Activated CD8-positive, alpha-beta memory T cell treated with anti-CD3 and anti-CD28 coated beads, Interleukin-2, amount 10 ng/mL, durations not matched to agents 7 days and 5 days (primary cell): ENCODE measurements around the gene EIF4EBP3. TPM values are rescaled to one million over a fixed set of nuclear protein-coding genes. Genes with fewer than 3 reads are reported as not detected.

Experiments
- ATAC-seq: fragments of 150-1000 bp; cut with Tn5 transposase; one replicate; pipeline ENCODE4 v1.10.0; 2021; ENCODE audit warnings: moderate library complexity
- CTCF ChIA-PET: fragments of 350-600 bp; sonication (Branson Sonifier 250); formaldehyde crosslinking; loops from one replicate; lab custom pipeline; 2021; ENCODE audit warnings: antibody characterized with exemption; lab: Charles Lee
- DNase-seq: peaks from one replicate; pipeline ENCODE4 v3.0.0-alpha.2; 2020
- H3K27ac Mint-ChIP-seq: one replicate; pipeline ENCODE4 v1.8.0; 2021; ENCODE audit warnings: mild to moderate bottlenecking, mixed read lengths
- H3K27me3 Mint-ChIP-seq: one replicate; pipeline ENCODE4 v1.8.0; 2021; ENCODE audit warnings: mixed read lengths
- H3K36me3 Mint-ChIP-seq: one replicate; pipeline ENCODE4 v1.8.0; 2021; ENCODE audit warnings: mild to moderate bottlenecking, mixed read lengths
- H3K4me1 Mint-ChIP-seq: one replicate; pipeline ENCODE4 v1.8.0; 2021; ENCODE audit warnings: mixed read lengths
- H3K4me3 Mint-ChIP-seq: one replicate; pipeline ENCODE4 v1.8.0; 2021; ENCODE audit warnings: mild to moderate bottlenecking, moderate library complexity, mixed read lengths
- H3K9me3 Mint-ChIP-seq: one replicate; pipeline ENCODE4 v1.8.0; 2022; ENCODE audit warnings: low read depth, mixed read lengths
- total RNA-seq, 2 experiments: library from RNA; stranded (reverse); gene quantifications; one replicate each; pipeline ENCODE4 v1.2.3, GENCODE V29; 2021

The EIF4EBP3 gene
- total RNA-seq = 1 to 10 TPM; 7.4 to 9.0 TPM

DNA sequence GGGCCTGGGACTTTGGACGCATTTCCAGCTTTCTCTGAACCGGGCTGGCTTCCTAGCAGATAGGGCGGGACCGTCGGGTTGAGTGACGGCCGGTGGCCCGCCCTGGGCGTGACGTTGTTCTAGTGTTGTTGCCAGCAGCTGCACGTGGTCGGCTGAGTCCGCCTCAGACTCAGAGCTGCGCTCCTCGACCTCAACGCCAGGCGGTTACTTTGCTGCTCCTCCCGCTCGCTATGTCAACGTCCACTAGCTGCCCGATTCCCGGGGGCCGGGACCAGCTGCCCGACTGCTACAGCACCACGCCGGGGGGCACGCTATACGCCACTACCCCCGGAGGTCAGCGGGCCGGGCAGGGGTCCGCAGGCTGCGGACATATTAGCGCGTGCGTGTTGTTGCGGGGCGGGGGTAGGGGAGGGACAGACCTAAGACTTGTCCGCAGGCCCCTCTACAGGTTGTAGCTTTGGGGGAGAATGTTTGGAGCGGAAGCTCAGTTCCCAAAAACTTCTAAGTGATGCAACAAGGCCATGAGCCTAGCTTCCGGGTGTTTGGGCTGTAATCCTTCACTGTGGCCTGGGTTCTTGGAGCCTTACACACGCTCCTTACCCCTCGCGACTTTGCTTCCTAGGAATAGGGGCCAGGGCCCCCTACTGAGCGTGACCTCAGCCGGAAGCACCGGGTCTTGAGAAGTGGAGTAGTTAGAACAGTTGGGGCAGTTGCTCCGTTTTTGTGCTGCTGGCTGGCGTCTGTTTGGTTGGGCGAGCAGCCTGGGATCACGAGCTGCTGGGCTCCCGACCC lies at the start of gene EIF4EBP3:
Gene EIF4EBP3, plus strand, starts transcription at position 155 of the 792 bp plus-strand sequence. Its CDS starts 76 bp downstream, at position 231.
- ATAC-seq = peak; percentile 99
- peak; percentile 92 for DNase-seq
- Mint-ChIP-seq H3K9me3 (no peaks in the 10 kb centered on the region), H3K4me3 (peak within 1 kb of the TSS; percentile 67), H3K4me1 (peaks cover 43% of the 10 kb centered on the region), H3K27ac (peak within 1 kb of the TSS; percentile 91), H3K27me3 (no peaks in the 10 kb centered on the region), H3K36me3 (peaks cover 31% of the 10 kb centered on the region)
- CTCF ChIA-PET = interaction anchor here (0.8 to 2.6 kb wide), 14 partner anchors 10 to 310 kb away, joined by 3 to 16 read pairs (median 4); partner anchors contain the start of genes HARS1, HARS2, IK and NDUFA2

DNA sequence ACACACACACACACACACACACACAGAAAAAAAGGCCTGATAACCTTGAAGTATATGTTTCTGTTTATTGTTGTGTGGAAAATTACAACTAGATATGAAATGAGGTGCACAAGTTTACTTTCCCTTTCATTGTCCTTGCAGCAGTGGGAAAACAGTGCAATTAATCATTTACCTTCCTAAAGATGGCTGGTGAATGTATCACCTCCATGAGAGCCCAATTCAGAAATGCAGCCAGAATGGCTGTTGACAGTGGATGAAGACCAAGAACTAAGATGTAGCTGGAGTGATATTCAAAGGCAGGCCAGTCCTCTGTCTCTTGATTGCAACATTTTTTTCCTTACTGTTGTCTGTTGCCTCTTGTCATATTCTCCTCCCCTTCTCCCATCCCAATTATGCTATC lies 49.6 kb upstream of the EIF4EBP3 start:
- DNase-seq = no peak
- no peaks in the 10 kb centered on the region for H3K9me3 Mint-ChIP-seq
- peaks cover 36% of the 10 kb centered on the region for H3K36me3 Mint-ChIP-seq
- no peak overlapping the region for H3K4me3 Mint-ChIP-seq
- H3K27me3 Mint-ChIP-seq = no peaks in the 10 kb centered on the region
- CTCF ChIA-PET = no interaction called here
- no peak for ATAC-seq
- peaks cover 2% of the 10 kb centered on the region for H3K4me1 Mint-ChIP-seq
- H3K27ac Mint-ChIP-seq = no peak overlapping the region

DNA sequence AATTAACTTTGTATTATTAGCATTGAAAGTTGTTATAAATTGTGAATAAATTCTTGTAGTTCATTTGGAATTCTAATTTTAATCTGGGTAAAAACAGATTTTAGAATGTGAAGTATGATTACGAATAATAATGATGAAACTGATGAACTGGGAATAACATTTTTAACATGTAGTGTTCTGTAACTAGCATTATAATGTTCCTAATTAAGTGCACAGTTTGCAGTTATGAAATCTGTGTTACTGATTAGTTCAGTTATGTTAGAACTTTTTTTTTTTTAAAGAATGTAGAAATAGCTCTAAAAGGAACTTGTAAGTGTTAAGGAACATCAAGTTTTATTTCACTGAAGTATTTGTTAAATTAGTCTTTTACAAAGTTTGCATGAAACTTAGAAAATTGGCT lies 48.9 kb upstream of the EIF4EBP3 start:
- ATAC-seq (no peak), DNase-seq (no peak)
- Mint-ChIP-seq H3K4me1 (peaks cover 2% of the 10 kb centered on the region), H3K27me3 (no peaks in the 10 kb centered on the region), H3K4me3 (no peak overlapping the region), H3K9me3 (no peaks in the 10 kb centered on the region), H3K27ac (no peak overlapping the region), H3K36me3 (peaks cover 32% of the 10 kb centered on the region)
- CTCF ChIA-PET = no interaction called here

DNA sequence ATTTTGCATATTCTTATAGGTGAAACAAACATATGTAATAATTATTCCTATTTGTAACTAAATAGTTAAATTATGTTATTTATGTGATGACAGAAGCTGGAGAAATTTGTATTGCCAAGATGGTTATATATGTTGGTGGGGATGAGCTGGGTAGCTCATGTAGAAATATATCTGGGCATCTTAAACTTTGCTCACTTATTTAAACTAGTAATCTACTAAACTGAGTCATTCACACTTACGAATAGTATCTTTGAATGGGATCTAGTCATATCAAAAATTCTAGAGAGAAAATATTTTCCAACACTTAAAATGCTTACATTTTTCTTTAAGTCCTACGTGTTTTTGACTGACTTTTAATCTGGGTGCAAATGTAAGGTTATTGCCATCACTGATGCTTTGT lies 44.6 kb upstream of the EIF4EBP3 start:
- H3K27ac Mint-ChIP-seq = no peak overlapping the region
- DNase-seq = no peak
- no peak overlapping the region for H3K4me3 Mint-ChIP-seq
- CTCF ChIA-PET = no interaction called here
- H3K36me3 Mint-ChIP-seq = peaks cover 26% of the 10 kb centered on the region
- H3K27me3 Mint-ChIP-seq = no peaks in the 10 kb centered on the region
- H3K9me3 Mint-ChIP-seq = no peaks in the 10 kb centered on the region
- no peak for ATAC-seq
- peaks cover 1% of the 10 kb centered on the region for H3K4me1 Mint-ChIP-seq

DNA sequence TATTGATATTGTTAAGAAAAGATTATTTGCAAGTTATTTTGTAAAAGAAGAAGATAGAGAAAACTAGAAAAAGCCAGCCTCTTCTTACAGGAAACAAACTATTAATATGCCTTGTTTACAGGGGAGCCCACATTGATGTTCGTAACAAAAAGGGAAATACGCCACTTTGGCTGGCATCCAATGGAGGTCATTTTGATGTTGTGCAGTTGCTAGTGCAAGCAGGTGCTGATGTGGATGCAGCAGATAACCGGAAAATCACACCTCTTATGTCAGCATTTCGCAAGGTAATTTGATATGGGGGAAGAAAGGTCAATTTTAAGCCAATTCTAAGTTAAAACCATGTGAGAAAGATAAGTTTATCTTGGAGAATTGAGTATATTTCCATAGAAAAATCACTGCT lies 37.6 kb upstream of the EIF4EBP3 start:
- Mint-ChIP-seq H3K36me3 (peaks cover 62% of the 10 kb centered on the region), H3K27me3 (no peaks in the 10 kb centered on the region), H3K9me3 (no peaks in the 10 kb centered on the region), H3K4me1 (no peaks in the 10 kb centered on the region), H3K27ac (no peak overlapping the region), H3K4me3 (no peak overlapping the region)
- DNase-seq (no peak), ATAC-seq (no peak)
- CTCF ChIA-PET = no interaction called here

DNA sequence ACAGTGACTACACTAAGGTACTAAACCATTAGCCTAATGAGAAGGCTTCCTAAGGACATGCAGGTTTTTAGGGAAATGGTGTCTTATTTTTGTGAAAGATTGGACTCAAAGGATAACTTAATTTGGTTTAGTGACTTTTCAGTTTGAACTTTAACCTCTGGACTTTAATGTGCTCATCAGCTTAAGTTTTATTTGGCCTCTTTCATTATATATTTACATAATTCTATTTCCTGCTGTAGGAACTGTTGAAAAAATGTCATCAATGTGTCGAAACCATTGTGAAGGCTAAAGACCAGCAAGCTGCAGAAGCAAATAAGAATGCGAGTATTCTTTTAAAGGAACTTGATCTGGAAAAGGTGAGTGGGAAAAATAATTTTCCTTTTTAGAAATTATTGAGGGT lies 34.3 kb upstream of the EIF4EBP3 start:
- Mint-ChIP-seq H3K4me3 (no peak overlapping the region), H3K27ac (no peak overlapping the region), H3K4me1 (no peaks in the 10 kb centered on the region), H3K36me3 (peaks cover 56% of the 10 kb centered on the region), H3K27me3 (no peaks in the 10 kb centered on the region), H3K9me3 (no peaks in the 10 kb centered on the region)
- DNase-seq = no peak
- CTCF ChIA-PET = no interaction called here
- ATAC-seq = no peak

DNA sequence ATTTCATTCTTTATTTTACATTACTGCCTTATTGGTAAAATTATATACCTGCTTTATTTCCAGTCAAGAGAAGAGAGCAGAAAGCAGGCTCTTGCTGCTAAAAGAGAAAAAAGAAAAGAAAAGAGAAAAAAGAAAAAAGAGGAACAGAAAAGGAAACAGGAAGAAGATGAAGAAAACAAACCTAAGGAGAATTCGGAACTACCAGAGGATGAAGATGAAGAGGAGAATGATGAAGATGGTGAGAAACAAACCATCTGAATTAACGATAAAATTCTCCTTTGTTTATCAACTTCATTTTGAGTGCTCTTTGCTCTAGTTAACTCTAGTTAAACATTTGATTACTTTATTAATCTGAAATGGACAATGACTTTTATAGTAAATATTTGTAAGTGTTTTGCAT lies 23.5 kb upstream of the EIF4EBP3 start:
- peaks cover 32% of the 10 kb centered on the region for H3K36me3 Mint-ChIP-seq
- DNase-seq = no peak
- CTCF ChIA-PET = no interaction called here

DNA sequence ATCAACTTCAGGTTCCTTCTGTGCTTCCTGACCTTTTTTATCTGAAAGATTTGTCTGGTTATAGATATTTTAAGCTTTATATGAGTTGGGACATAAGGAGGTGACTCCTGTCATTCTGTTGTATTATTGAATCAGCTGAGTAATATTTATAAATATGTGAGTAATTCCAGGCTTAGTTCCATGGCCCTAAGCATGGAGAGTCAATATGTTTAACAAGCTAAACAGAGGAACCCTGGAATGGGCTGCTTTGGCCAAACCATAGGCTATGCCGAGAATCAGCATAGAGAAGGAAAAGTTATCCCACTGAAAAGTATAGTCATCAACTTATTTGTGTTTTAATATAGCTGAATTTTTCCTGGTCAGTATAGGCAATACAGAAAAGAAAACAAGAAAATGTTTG lies 7.2 kb upstream of the EIF4EBP3 start:
- H3K4me1 Mint-ChIP-seq = peaks cover 1% of the 10 kb centered on the region
- no peak overlapping the region for H3K4me3 Mint-ChIP-seq
- DNase-seq (no peak), ATAC-seq (no peak)
- peaks cover 49% of the 10 kb centered on the region for H3K36me3 Mint-ChIP-seq
- H3K9me3 Mint-ChIP-seq = no peaks in the 10 kb centered on the region
- H3K27ac Mint-ChIP-seq = no peak overlapping the region
- no peaks in the 10 kb centered on the region for H3K27me3 Mint-ChIP-seq
- CTCF ChIA-PET = interaction anchor here (0.6 to 1.6 kb wide), 2 partner anchors 94 to 1135 kb away, joined by 3 to 4 read pairs; no protein-coding TSS in a partner anchor

More for the DNA sequence above, 23.5 kb upstream of the EIF4EBP3 start:
- no peak overlapping the region for H3K4me3 Mint-ChIP-seq
- peaks cover 2% of the 10 kb centered on the region for H3K4me1 Mint-ChIP-seq
- no peaks in the 10 kb centered on the region for H3K9me3 Mint-ChIP-seq
- no peak for ATAC-seq
- H3K27ac Mint-ChIP-seq = no peak overlapping the region
- no peaks in the 10 kb centered on the region for H3K27me3 Mint-ChIP-seq

DNA sequence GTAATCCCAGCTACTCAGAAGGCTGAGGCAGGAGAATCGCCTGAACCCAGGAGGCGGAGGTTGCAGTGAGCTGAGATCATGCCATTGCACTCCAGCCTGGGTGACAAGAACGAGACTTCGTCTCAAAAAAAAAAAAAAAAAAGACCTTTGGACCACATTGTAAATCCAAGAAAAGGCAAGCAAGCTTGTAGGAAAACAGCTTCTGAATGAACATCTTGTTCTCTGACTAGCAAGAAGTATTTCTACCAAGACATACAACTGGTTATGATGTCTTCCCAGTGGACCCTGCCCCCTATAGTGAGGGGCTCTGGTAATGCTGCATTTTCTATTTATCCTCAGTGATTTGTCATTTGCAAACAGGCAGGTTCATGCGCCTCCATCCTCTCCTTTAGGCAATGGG lies 4.5 kb upstream of the EIF4EBP3 start:
- Mint-ChIP-seq H3K9me3 (no peaks in the 10 kb centered on the region), H3K36me3 (peaks cover 37% of the 10 kb centered on the region), H3K27me3 (no peaks in the 10 kb centered on the region), H3K27ac (no peak overlapping the region), H3K4me1 (peaks cover 5% of the 10 kb centered on the region), H3K4me3 (no peak overlapping the region)
- no peak for ATAC-seq
- CTCF ChIA-PET = interaction anchor here (0.7 kb wide), 1 partner anchor 766 kb away, joined by 3 read pairs; no protein-coding TSS in a partner anchor
- DNase-seq = no peak

DNA sequence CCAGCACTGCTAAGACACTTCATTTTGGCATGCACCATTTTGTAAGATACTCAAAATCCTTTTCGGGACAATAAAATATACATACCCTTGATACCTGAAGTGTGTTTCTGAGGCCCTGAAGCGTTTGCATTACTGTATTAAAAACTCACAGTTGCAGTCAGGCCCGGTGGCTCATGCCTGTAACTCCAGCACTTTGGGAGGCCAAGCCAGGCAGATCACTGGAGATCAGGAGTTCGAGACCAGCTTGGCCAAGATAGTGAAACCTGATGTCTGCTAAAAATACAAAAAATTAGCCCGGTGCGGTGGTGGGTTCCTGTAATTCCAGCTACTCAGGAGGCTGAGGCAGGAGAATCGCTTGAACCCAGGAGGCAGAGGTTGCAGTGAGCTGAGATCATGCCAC lies 2.5 kb upstream of the EIF4EBP3 start:
- no peak for DNase-seq
- ATAC-seq = no peak
- H3K36me3 Mint-ChIP-seq = peaks cover 31% of the 10 kb centered on the region
- H3K27me3 Mint-ChIP-seq = no peaks in the 10 kb centered on the region
- H3K27ac Mint-ChIP-seq = no peak overlapping the region
- CTCF ChIA-PET = no interaction called here
- peaks cover 25% of the 10 kb centered on the region for H3K4me1 Mint-ChIP-seq
- no peaks in the 10 kb centered on the region for H3K9me3 Mint-ChIP-seq
- no peak overlapping the region for H3K4me3 Mint-ChIP-seq

DNA sequence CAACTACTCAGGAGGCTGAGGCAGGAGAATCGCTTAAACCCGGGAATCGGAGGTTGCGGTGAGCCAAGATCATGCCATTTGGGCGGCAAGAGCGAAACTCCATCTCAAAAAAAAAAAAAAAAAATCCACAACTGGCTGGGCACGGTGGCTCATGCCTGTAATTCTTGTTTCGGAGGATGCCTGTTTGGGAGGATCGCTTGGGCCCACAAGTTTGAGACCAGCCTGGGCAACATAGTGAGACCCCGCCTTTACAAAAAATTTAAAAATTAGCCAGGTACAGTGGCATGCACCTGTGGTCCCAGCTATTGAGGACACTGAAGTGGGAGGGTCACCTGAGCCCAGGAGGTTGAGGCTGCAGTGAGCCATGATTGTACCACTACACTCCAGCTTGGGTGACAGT lies 1.9 kb upstream of the EIF4EBP3 start:
- ATAC-seq (no peak), DNase-seq (no peak)
- H3K27me3 Mint-ChIP-seq = no peaks in the 10 kb centered on the region
- peaks cover 32% of the 10 kb centered on the region for H3K36me3 Mint-ChIP-seq
- H3K4me3 Mint-ChIP-seq = no peak overlapping the region
- no peaks in the 10 kb centered on the region for H3K9me3 Mint-ChIP-seq
- H3K27ac Mint-ChIP-seq = peak overlapping the region; percentile 21
- CTCF ChIA-PET = no interaction called here
- peaks cover 31% of the 10 kb centered on the region for H3K4me1 Mint-ChIP-seq

DNA sequence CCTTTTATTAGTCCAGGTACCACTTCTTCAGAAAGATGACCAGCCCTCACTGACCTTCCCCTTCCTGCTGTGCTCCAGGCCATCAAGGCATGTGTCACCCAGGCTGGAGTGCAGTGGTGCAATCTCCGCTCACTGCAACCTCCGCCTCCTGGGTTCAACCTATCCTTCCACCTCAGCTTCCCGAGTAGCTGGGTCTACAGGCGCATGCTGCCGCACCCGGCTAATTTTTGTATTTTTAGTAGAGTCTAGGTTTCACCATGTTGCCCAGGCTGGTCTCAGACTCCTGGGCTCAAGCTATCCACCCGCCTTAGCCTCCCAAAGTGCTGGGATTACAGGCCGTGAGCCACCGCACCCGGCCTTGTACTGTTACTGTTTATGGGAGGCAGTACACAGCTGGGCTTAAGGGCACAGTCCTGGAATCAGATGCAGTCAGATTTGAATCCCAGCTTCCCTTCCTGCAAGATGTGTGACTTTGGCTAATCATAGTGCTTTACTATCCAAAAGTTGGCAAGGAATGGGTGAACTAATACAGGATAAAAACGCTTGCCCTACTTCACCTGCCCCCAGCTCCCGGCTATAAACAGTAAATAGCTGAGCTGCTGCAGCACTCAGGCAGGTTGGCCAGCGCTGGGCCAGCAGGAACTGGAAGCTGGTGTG lies 483 bp upstream of the EIF4EBP3 start:
- no peak for ATAC-seq
- Mint-ChIP-seq H3K27me3 (no peaks in the 10 kb centered on the region), H3K36me3 (peaks cover 31% of the 10 kb centered on the region), H3K4me1 (peaks cover 42% of the 10 kb centered on the region), H3K27ac (peak overlapping the region; percentile 91), H3K4me3 (peak overlapping the region; percentile 67), H3K9me3 (no peaks in the 10 kb centered on the region)
- CTCF ChIA-PET = interaction anchor here (0.8 to 2.6 kb wide), 12 partner anchors 9 to 309 kb away, joined by 3 to 16 read pairs (median 4); partner anchors contain the start of genes HARS1, HARS2, IK and NDUFA2
- DNase-seq = no peak

DNA sequence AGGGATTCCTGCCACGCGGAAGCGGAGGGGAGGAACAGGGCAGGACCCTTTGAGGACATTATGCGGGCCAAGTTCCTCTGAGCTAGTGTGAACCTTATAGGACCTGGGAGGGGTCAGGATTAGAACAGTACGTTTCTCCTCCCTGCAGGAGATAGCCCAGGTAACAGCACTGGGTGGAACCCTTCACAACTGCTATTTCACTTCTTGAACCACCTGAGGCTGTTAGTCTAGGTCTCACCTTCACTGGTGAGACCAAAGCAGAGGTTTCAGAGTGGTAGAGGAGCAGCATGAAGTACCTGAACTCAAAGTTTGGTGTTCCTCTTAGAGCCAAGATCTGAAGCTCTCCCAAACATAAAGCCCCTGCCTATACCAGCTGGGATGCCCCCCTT lies 832 bp downstream of the EIF4EBP3 start:
- no peaks in the 10 kb centered on the region for H3K27me3 Mint-ChIP-seq
- CTCF ChIA-PET = interaction anchor here (1.1 to 2.6 kb wide), 11 partner anchors 9 to 311 kb away, joined by 3 to 16 read pairs (median 7); partner anchors contain the start of genes IK, NDUFA2 and SRA1
- H3K4me1 Mint-ChIP-seq = peaks cover 49% of the 10 kb centered on the region
- ATAC-seq (no peak), DNase-seq (no peak)
- H3K36me3 Mint-ChIP-seq = peaks cover 37% of the 10 kb centered on the region
- no peaks in the 10 kb centered on the region for H3K9me3 Mint-ChIP-seq
- H3K4me3 Mint-ChIP-seq = peak overlapping the region; percentile 67
- peak overlapping the region; percentile 91 for H3K27ac Mint-ChIP-seq
